ENCODE measurements around the gene C20orf204. TPM values are rescaled to one million over a fixed set of nuclear protein-coding genes. Genes with fewer than 3 reads are reported as not detected.
A peak's percentile ranks its signal among the peaks of the same experiment; 100 is the strongest.

C20orf204 gene
- total RNA-seq, 1 donor from 2014 or later, result 0.52 TPM

DNA sequence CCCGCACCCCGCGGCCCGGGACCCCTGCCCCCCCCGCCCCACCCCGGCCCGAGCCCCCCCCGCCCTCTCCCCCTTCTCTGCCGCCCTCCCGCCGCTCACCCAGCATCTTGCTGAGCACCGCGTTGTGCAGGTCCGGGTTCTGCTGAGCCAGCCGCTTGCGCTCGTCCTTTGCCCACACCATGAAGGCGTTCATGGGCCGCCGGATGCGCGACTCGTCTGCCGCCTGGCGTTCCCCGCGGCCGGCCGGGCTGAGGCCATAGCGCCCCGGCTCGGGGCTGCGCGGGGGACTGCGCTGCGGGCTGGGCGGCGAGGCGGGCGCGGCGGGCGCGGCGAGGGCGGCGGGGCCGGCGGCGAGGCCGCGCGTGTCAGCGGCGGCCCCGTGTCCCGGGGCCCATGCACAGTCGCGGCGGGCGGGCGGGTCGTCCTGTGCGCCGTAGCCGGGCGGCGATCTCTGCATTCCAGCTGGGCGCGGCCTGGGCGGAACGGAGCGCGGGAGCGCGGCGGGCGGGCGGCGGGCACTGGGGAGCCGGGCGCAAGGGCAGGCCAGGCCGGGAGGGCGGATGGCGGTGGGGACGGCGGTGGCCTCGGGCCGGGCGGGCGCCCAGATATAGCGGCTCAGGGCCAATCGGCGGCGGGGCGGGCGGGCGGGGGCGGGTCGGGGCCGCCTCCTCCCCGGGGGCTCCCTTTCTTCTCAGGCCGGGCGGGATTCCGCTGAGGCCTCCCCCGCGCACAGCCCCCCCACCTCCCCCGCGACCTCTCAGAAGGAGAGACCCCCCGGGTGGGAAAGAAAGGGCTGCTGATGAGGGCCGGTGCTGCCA lies 13.3 kb downstream of the C20orf204 start, which contains the start of gene SOX18:
Gene SOX18, minus strand, starts transcription at position 580 of the 818 bp plus-strand sequence. Its CDS starts 123 bp downstream, at position 457.
- H3K36me3 ChIP-seq (ENCODE audit: control insufficient read depth in 3 of 3, insufficient read depth in 3 of 3, low read length in 3 of 3), result peaks cover 0 to 2% (median 0%) of the 10 kb centered on the region in 3 donors
- peaks cover 63 to 84% (median 84%) of the 10 kb centered on the region in 3 donors for H3K27me3 ChIP-seq (ENCODE audit: control insufficient read depth in 3 of 3, insufficient read depth in 3 of 3, low read length in 3 of 3)
- peak within 1 kb of the TSS; percentile 23 to 62 (median 51) for H3K9ac ChIP-seq (ENCODE audit: low read depth in 1 of 3, low read length in 3 of 3)
- H3K4me3 ChIP-seq (ENCODE audit: low read length in 3 of 3), result peak within 1 kb of the TSS; percentile 43 to 58 (median 48)
- H3K9me3 ChIP-seq (ENCODE audit: control insufficient read depth in 3 of 3, low read length in 3 of 3), result no peaks in the 10 kb centered on the region
- peak within 1 kb of the TSS; percentile 70 for H3K27ac ChIP-seq (ENCODE audit: low read depth, low read length)
- peaks cover 0 to 14% (median 7%) of the 10 kb centered on the region in 3 donors for H3K4me1 ChIP-seq (ENCODE audit: control insufficient read depth in 3 of 3, insufficient read depth in 3 of 3, low read length in 3 of 3)

DNA sequence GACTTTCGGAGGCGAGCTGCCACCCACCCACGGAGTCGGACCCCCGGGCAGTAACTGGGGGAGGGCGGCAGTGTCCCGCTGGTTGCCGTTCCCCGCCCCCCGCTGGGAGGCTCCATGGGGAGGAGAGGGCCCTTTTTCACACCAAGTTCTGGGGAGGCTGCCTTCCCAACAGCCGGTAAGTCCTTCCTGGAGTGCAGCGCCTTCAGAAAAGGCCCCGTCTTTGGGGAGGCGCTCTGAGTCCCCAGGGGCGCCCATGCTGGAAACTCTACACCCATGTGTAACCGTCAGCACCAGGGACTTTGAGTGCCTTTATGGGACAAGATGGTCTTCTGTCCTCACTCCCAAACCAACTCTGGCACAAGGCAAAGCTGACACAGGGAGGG lies 13.9 kb downstream of the C20orf204 start:
- Histone ChIP-seq H3K27ac (ENCODE audit: low read depth, low read length) (peak overlapping the region; percentile 70), H3K4me1 (ENCODE audit: control insufficient read depth in 3 of 3, insufficient read depth in 3 of 3, low read length in 3 of 3) (peaks cover 0 to 14% (median 7%) of the 10 kb centered on the region in 3 donors), H3K9ac (ENCODE audit: low read depth in 1 of 3, low read length in 3 of 3) (peak overlapping the region in 2 of 3 donors; percentile 51 to 62), H3K27me3 (ENCODE audit: control insufficient read depth in 3 of 3, insufficient read depth in 3 of 3, low read length in 3 of 3) (peaks cover 57 to 78% (median 78%) of the 10 kb centered on the region in 3 donors), H3K36me3 (ENCODE audit: control insufficient read depth in 3 of 3, insufficient read depth in 3 of 3, low read length in 3 of 3) (peaks cover 0 to 2% (median 0%) of the 10 kb centered on the region in 3 donors), H3K9me3 (ENCODE audit: control insufficient read depth in 3 of 3, low read length in 3 of 3) (no peaks in the 10 kb centered on the region), H3K4me3 (ENCODE audit: low read length in 3 of 3) (peak overlapping the region; percentile 1 to 58 (median 48))

DNA sequence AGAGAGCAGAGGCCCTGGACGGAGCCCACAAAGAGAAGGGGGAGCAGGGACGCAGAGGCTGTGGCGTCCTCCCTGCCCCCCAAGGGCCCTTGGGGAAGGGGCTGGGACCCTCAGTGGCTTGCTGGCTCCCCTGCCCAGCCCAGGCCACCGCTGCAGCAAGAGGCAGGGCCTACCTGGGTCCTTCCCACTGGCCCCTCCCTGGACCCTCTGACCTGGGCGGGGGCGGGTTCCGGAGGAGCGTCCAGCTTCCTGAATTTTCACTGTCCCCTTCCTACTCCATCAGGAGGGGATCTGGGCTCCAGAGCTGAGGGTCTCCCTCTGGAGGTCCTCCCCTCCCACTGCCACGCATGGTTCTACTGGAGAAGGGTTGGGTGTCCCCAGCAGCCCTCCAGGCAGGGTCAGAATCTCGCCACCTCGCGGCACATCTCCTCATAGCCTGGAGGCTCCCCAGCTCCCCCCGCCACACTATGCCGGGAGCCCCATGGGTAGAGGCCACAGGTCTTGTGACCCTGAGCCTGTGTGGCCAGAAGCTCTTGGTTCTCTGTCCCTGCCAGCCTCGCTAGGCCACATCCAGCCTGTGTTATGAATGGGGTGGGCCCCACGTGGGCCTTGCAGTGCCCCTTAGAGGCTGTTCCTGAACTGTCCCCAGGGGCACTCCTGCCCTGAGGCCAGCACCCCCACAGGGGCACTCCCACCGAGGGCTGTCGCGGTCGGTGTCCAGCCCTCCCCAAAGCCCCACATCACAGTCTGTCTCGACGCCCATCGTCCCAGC lies 14.5 kb downstream of the C20orf204 start:
- Histone ChIP-seq H3K36me3 (ENCODE audit: control insufficient read depth in 3 of 3, insufficient read depth in 3 of 3, low read length in 3 of 3) (peaks cover 0 to 2% (median 0%) of the 10 kb centered on the region in 3 donors), H3K4me1 (ENCODE audit: control insufficient read depth in 3 of 3, insufficient read depth in 3 of 3, low read length in 3 of 3) (peaks cover 0 to 18% (median 11%) of the 10 kb centered on the region in 3 donors), H3K9ac (ENCODE audit: low read depth in 1 of 3, low read length in 3 of 3) (peak overlapping the region; percentile 23 to 62 (median 57)), H3K9me3 (ENCODE audit: control insufficient read depth in 3 of 3, low read length in 3 of 3) (no peaks in the 10 kb centered on the region), H3K4me3 (ENCODE audit: low read length in 3 of 3) (peak overlapping the region; percentile 1 to 58 (median 48)), H3K27me3 (ENCODE audit: control insufficient read depth in 3 of 3, insufficient read depth in 3 of 3, low read length in 3 of 3) (peaks cover 52 to 76% (median 75%) of the 10 kb centered on the region in 3 donors), H3K27ac (ENCODE audit: low read depth, low read length) (peak overlapping the region; percentile 70)

DNA sequence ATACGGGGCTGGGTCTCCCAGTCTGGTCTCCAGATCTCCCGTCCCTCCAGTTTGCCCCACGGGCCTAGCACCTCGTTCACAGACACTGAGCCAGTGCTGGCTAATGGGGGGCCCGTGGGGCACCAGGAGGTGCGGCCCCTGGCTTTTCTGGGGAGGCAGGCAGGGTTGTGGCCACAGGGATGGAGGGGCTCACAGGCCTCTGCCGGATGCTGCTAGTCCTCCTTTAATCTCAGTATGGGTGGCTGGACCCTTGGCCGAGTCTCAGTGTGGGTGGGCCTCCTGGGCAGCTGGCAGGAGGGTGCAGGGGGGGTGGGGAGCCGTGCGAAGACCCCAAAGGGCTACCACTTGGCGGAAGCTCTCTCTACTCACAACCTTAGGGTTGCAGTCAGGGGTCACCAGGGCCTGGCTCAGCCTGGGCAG lies 15.1 kb downstream of the C20orf204 start:
- Histone ChIP-seq H3K9me3 (ENCODE audit: control insufficient read depth in 3 of 3, low read length in 3 of 3) (no peaks in the 10 kb centered on the region), H3K9ac (ENCODE audit: low read depth in 1 of 3, low read length in 3 of 3) (peak overlapping the region in 2 of 3 donors; percentile 23 to 57), H3K36me3 (ENCODE audit: control insufficient read depth in 3 of 3, insufficient read depth in 3 of 3, low read length in 3 of 3) (peaks cover 0 to 2% (median 0%) of the 10 kb centered on the region in 3 donors), H3K27me3 (ENCODE audit: control insufficient read depth in 3 of 3, insufficient read depth in 3 of 3, low read length in 3 of 3) (peaks cover 48 to 75% (median 74%) of the 10 kb centered on the region in 3 donors), H3K27ac (ENCODE audit: low read depth, low read length) (peak overlapping the region; percentile 70), H3K4me1 (ENCODE audit: control insufficient read depth in 3 of 3, insufficient read depth in 3 of 3, low read length in 3 of 3) (peaks cover 0 to 20% (median 12%) of the 10 kb centered on the region in 3 donors), H3K4me3 (ENCODE audit: low read length in 3 of 3) (no peak overlapping the region)

DNA sequence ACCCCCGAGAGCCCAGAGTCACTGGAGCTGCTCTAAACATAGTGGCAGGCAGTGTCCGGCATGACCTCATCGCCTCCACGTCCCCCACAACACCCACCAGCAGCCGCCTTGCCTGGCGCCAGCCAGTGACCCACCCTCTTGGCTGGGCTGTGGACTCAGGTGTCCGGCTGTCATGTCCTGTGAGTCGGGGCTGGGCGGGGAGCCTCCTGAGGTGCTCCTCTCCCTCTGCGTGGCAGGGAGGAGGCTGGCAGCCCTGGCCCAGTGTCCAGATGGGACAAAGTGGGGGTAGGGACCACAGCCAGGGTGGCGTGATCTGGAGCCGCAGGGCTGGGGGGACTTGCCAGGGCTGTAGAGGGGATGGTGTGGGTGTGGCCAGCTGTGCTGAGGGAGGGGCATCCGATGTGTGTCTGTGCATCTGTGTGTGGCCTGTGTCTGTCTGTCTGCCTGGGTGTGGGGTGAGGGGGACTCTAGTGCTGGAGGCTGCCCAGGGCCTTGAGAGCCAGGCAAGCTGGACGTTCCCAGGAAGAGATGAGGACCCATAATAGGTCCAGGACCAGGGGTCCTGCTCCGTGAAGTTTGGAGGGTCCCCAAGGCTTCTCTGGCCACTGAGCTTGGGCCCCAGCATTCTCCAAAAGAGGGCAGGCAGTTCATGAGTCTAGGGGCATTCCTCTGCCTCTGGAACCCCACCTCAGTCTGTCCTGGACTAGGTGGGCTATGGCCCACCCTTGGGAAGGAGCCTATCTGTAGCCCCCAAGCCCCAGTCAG lies 15.8 kb downstream of the C20orf204 start:
- H3K4me1 ChIP-seq (ENCODE audit: control insufficient read depth in 3 of 3, insufficient read depth in 3 of 3, low read length in 3 of 3), result peaks cover 0 to 20% (median 12%) of the 10 kb centered on the region in 3 donors
- H3K36me3 ChIP-seq (ENCODE audit: control insufficient read depth in 3 of 3, insufficient read depth in 3 of 3, low read length in 3 of 3), result peaks cover 0 to 2% (median 0%) of the 10 kb centered on the region in 3 donors
- H3K27ac ChIP-seq (ENCODE audit: low read depth, low read length), result peak overlapping the region; percentile 70
- no peak overlapping the region for H3K4me3 ChIP-seq (ENCODE audit: low read length in 3 of 3)
- no peaks in the 10 kb centered on the region for H3K9me3 ChIP-seq (ENCODE audit: control insufficient read depth in 3 of 3, low read length in 3 of 3)
- H3K27me3 ChIP-seq (ENCODE audit: control insufficient read depth in 3 of 3, insufficient read depth in 3 of 3, low read length in 3 of 3), result peaks cover 43 to 74% (median 67%) of the 10 kb centered on the region in 3 donors
- peak overlapping the region in 2 of 3 donors; percentile 25 to 57 for H3K9ac ChIP-seq (ENCODE audit: low read depth in 1 of 3, low read length in 3 of 3)

DNA sequence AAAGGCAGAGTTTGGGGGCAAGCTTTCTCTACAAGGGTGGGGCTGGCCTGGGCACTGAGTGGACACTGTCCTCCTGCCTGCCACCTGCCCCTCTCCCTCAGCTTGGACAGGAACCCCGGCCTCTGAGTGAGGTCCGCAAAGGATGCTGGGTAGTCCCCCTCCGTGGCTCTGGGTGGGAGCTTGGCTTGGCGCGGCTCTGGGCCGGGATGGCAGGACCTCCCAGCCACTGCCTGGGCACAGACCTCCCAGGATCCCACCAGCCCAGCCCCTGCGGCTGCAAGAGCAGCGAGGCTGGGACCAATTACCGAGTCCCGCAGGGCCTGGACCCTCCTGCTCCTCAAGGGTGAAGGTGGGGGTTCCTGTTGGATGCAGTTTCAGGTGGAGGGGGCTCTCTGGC lies 16.3 kb downstream of the C20orf204 start:
- no peaks in the 10 kb centered on the region for H3K9me3 ChIP-seq (ENCODE audit: control insufficient read depth in 3 of 3, low read length in 3 of 3)
- H3K27ac ChIP-seq (ENCODE audit: low read depth, low read length), result peak overlapping the region; percentile 70
- no peak overlapping the region for H3K4me3 ChIP-seq (ENCODE audit: low read length in 3 of 3)
- H3K4me1 ChIP-seq (ENCODE audit: control insufficient read depth in 3 of 3, insufficient read depth in 3 of 3, low read length in 3 of 3), result peaks cover 0 to 23% (median 14%) of the 10 kb centered on the region in 3 donors
- peaks cover 40 to 73% (median 67%) of the 10 kb centered on the region in 3 donors for H3K27me3 ChIP-seq (ENCODE audit: control insufficient read depth in 3 of 3, insufficient read depth in 3 of 3, low read length in 3 of 3)
- no peaks in the 10 kb centered on the region for H3K36me3 ChIP-seq (ENCODE audit: control insufficient read depth in 3 of 3, insufficient read depth in 3 of 3, low read length in 3 of 3)
- peak overlapping the region in 1 of 3 donors; percentile 25 for H3K9ac ChIP-seq (ENCODE audit: low read depth in 1 of 3, low read length in 3 of 3)

DNA sequence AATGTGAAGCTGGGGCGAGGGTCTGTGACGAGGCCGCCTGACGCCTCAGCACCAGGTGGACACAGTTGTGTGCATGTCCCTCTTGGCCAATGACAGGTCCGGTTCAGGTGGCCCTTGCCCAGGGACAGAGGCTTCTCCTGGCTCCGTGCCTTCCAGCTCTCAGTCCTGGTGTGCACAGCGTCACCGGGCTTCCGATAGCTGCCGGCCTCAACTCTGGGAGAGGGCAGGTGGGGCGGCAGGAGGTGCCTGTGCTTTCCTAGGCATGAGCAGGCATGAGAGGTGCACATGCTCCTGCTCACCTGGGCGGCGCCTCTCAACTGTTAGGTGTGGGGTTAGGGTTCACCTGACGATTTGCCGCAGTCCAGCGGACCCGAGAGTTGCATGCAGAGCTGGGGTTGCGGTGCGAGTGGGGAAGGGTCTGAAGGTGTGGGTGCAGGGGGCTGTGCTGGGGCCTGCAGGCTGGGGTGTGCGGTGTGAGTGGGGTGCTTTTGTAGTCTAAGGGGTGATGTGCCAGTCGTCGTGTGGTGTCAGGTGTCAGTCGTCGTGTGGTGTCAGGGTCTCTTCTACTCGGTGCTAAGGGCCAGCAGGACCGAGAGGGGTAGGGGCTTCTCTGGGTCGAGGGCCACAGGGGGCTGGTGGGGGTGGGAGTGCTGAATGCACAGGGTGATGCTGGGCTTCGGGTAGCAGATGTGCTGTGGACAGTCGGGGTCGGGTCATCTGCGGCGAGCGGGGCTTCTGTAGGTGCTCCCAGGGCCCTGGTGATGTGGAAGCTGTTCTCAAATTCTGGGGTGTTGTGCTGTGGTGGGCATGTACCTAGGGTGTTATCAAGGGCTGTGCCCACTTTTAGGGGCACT lies 17.2 kb downstream of the C20orf204 start:
- H3K9ac ChIP-seq (ENCODE audit: low read depth in 1 of 3, low read length in 3 of 3), result peak overlapping the region in 1 of 3 donors; percentile 62
- no peaks in the 10 kb centered on the region for H3K9me3 ChIP-seq (ENCODE audit: control insufficient read depth in 3 of 3, low read length in 3 of 3)
- peaks cover 2 to 25% (median 18%) of the 10 kb centered on the region in 3 donors for H3K4me1 ChIP-seq (ENCODE audit: control insufficient read depth in 3 of 3, insufficient read depth in 3 of 3, low read length in 3 of 3)
- peaks cover 39 to 75% (median 60%) of the 10 kb centered on the region in 3 donors for H3K27me3 ChIP-seq (ENCODE audit: control insufficient read depth in 3 of 3, insufficient read depth in 3 of 3, low read length in 3 of 3)
- H3K4me3 ChIP-seq (ENCODE audit: low read length in 3 of 3), result peak overlapping the region in 2 of 3 donors; percentile 7 to 29
- peak overlapping the region; percentile 70 for H3K27ac ChIP-seq (ENCODE audit: low read depth, low read length)
- no peaks in the 10 kb centered on the region for H3K36me3 ChIP-seq (ENCODE audit: control insufficient read depth in 3 of 3, insufficient read depth in 3 of 3, low read length in 3 of 3)

DNA sequence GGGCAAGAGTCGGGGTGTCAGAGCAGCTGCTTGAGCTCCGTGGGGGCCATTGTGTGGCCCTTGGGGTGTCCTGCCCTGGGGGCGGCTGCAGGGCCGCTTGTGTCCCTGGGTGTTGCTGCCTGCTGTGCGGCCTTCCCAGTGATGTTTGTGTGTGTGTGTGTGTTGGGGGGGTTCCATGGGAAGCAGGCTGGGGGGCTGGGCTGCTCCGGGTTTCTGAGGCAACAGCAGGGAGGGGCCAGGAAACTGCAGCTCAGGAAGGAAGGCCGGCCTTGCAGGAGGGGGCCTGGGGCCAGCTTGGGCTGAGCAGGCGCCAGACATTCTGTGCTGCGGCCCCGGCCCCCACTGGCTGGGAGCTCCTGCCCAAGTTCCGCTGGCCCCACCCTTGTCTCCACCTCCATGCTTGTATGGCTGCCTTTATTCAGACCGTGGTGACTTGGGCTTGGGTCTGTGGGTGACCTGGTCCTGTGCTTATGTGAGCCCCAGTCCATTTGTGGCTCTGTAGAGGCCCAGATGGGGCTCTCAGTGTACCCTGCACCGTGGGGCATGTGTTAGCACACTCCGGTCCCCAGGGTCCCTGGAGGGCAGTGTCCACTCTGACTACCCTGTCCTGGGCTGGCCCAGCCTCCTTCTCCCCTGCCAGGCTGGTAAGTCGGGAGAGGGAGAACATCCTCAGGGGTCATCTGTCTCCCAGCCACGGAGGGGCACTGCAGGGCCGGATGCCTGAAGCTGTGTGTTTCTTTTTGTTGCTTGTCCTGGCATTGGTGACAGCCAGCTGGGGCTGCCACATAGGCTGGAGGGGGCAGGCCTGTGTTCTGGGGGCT lies 18.1 kb downstream of the C20orf204 start:
- Histone ChIP-seq H3K4me1 (ENCODE audit: control insufficient read depth in 3 of 3, insufficient read depth in 3 of 3, low read length in 3 of 3) (peaks cover 2 to 26% (median 18%) of the 10 kb centered on the region in 3 donors), H3K9me3 (ENCODE audit: control insufficient read depth in 3 of 3, low read length in 3 of 3) (no peaks in the 10 kb centered on the region), H3K4me3 (ENCODE audit: low read length in 3 of 3) (peak overlapping the region in 1 of 3 donors; percentile 13), H3K27ac (ENCODE audit: low read depth, low read length) (peak overlapping the region; percentile 70), H3K36me3 (ENCODE audit: control insufficient read depth in 3 of 3, insufficient read depth in 3 of 3, low read length in 3 of 3) (no peaks in the 10 kb centered on the region), H3K27me3 (ENCODE audit: control insufficient read depth in 3 of 3, insufficient read depth in 3 of 3, low read length in 3 of 3) (peaks cover 36 to 70% (median 60%) of the 10 kb centered on the region in 3 donors), H3K9ac (ENCODE audit: low read depth in 1 of 3, low read length in 3 of 3) (peak overlapping the region in 1 of 3 donors; percentile 62)
